ENCODE data around the gene ZBTB6.

GRCh38 chr9:122948313-122948712 is 35.2 kb upstream of the ZBTB6 start:
- TF ChIP-seq CTCF (IDR thresholded peaks at IDR 0.05 in 8 of 11, conservative IDR thresholded peaks at IDR 0.05 in 3 of 11) (no peak), POLR2A (IDR thresholded peaks at IDR 0.05) (no peak)
